ENCODE data around the gene SPA17. TPM values are rescaled to one million over a fixed set of nuclear protein-coding genes. Genes with fewer than 3 reads are reported as not detected.

The SPA17 gene
- total and polyA plus RNA-seq, 9 of the 15 experiments (the other 6 are each of a cell fraction or from before 2014, with no cell fraction given) = 6.0 to 19.5 (median 12.6) TPM

GRCh38 chr11:124729571-124729970, 55.9 kb downstream of the SPA17 start:
- in situ Hi-C loops (cut with MboI) (no loop called here), intact Hi-C loops (cut with micrococcal nuclease) (no loop called here)
- FAIRE-seq = no peak
- CTCF ChIA-PET (ENCODE audit: low intra/inter-chr PET ratio) = no interaction called here
- ATAC-seq = no peak
- Histone ChIP-seq H3K27ac (ENCODE audit: extremely low read depth, low read depth, low read length) (no peak overlapping the region), H3K36me3 (ENCODE audit: control insufficient read depth, insufficient read depth, low read length) (no peaks in the 10 kb centered on the region), H3K9me3 (replicated peaks; ENCODE audit: control insufficient read depth, insufficient read depth, low read depth, low read length) (no peaks in the 10 kb centered on the region), H3K4me2 (ENCODE audit: insufficient read depth, low read length) (no peak overlapping the region), H3K79me2 (ENCODE audit: control insufficient read depth, insufficient read depth, low read length) (no peaks in the 10 kb centered on the region), H3K9me1 (ENCODE audit: control insufficient read depth, insufficient read depth, low read length) (no peaks in the 10 kb centered on the region), H4K20me1 (replicated peaks; ENCODE audit: control insufficient read depth, insufficient read depth, low read length) (0 out of 2 replicates have a peak, but pooled peaks cover 1% of the 10 kb centered on the region), H3K9ac (ENCODE audit: insufficient read depth in 1 of 2, low read depth in 2 of 2, low read length in 2 of 2) (no peak overlapping the region), H3K27me3 (ENCODE audit: control insufficient read depth in 2 of 2, insufficient read depth in 2 of 2, low read length in 2 of 2) (peaks cover 14 to 31% of the 10 kb centered on the region in 2 experiments), H3K4me3 (no peak overlapping the region), H2AFZ (ENCODE audit: low read depth, low read length) (no peak overlapping the region), H3K4me1 (replicated peaks in 1 of 2; ENCODE audit: control insufficient read depth in 2 of 2, insufficient read depth in 2 of 2, low read length in 2 of 2) (no peaks in the 10 kb centered on the region; a peak in 1 of 5 replicates)
- no peak for DNase-seq (ENCODE audit: extremely low read depth in 1 of 4, low spot score in 3 of 4)
- POLR2A ChIA-PET = no interaction called here
- TF ChIP-seq NFRKB (IDR thresholded peaks at IDR 0.05; ENCODE audit: low read depth) = no peak
- no peak for TF ChIP-seq PHF8 (IDR thresholded peaks at IDR 0.05; ENCODE audit: borderline replicate concordance, low read length)
- no peak for TF ChIP-seq ZNF407 (IDR thresholded peaks at IDR 0.05; ENCODE audit: low read depth)
- no peak for TF ChIP-seq ZNF655 (CRISPR knock-in tag; IDR thresholded peaks at IDR 0.05)
- TF ChIP-seq ZNF232 (CRISPR knock-in tag; IDR thresholded peaks at IDR 0.05) = no peak
- TF ChIP-seq RBBP5 (IDR thresholded peaks at IDR 0.05; ENCODE audit: borderline replicate concordance, insufficient read depth, low read length, poor library complexity, severe bottlenecking) = no peak
- TF ChIP-seq CSDE1 (IDR thresholded peaks at IDR 0.05) = no peak
- WGBS (ENCODE audit: insufficient coverage, low coverage, missing lambda C conversion rate) = 1% methylated on average over 4 of the region's 4 CpGs
- no TSS peak for BruUV-seq (replicated peaks)

All from K562 (cell line).